HG03280 (cell line): ENCODE results near the gene PIEZO2.

Source experiments
- ATAC-seq: cut with Tn5 transposase; IDR thresholded peaks from one replicate; pipeline ENCODE4 v1.9.1; 2021; ENCODE audit warnings: mild to moderate bottlenecking, moderate library complexity; ENCODE audit not compliant: unreplicated experiment

The PIEZO2 gene

GRCh38 chr18:10755855-10756254 is 393.5 kb downstream of the PIEZO2 start:
- ATAC-seq: no peak

GRCh38 chr18:10754128-10754527 is 395.2 kb downstream of the PIEZO2 start:
- ATAC-seq: no peak

DNA sequence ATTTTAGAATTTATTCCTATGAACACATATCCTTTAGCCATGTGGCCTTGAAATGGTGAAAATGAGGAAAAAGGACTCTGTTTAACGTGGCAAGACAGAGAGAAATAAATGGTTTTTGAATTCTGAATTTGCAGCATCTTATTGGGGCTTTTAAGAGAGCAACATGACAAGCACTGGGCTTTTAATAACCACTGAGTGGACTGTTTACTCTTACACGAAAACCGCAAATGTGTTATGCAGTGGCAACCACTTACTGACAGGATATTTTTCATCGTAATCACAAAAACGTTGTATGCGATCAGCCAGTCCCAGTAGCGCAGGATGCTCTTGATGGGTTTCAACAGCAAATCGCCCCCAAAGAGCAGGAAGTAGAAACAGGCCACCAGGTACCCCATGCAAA is 397.0 kb downstream of the PIEZO2 start:
- ATAC-seq: no peak

DNA sequence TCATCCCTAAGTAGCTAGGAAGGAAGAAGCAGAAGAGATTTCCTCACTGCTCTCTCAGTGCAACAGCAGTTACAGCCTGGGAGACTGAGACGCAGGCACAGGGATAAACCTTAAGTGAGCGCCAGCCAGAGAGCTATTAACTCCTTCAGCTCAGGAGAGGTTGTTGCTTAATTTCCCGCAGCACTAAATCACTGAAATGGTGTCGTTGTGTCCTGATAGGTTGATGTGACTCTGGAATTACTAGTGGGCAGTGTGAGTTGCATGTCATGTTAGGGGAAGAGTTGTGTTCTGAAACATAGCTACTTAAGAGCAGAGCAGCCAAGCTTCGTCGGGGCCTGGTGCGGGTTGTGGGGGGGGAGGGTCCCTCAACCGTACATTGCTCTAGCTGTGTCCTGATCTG is 397.7 kb downstream of the PIEZO2 start:
- ATAC-seq: no peak

DNA sequence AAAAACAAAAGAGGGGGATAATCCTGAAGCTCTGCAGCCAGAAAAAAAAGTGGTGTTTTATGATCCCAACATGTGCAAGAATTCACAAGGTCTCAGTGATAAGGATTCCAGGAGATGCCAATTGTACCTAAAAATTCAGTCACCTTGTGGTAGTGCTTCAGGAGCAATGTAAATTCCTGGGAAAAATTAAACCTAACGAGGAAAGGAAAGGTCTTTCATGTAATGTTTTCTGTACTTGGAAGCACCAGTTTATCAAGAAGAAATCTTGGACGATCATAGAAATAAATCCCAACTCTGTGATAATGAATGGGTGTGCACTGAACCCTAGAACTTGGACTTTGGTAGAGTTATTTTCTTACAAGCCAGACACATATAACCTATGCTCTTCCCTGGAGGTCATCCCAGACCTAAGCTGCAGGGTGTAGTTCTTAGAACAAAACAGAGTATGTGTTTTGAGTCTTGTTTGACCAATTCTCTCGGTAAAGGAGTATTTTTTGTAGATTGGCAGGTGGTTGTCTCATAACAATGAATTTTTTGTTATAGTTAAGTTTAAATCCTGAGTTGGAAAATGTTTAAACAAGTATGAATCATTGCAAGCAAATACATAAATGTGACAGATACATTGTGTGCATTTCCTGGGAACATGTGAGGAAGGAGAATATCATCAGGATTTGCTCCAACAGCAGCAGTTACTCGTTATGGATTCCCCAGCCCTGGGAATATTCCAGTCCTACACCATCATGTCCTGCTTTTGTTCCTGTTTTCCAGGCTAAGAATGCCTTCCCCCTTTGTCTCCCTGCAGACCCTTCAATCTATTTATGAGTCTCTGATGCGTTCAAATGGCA is 399.0 kb downstream of the PIEZO2 start:
- ATAC-seq: no peak

- no peak for ATAC-seq
Observed at GRCh38 chr18:10748641-10749040, 400.7 kb downstream of the PIEZO2 start.

DNA sequence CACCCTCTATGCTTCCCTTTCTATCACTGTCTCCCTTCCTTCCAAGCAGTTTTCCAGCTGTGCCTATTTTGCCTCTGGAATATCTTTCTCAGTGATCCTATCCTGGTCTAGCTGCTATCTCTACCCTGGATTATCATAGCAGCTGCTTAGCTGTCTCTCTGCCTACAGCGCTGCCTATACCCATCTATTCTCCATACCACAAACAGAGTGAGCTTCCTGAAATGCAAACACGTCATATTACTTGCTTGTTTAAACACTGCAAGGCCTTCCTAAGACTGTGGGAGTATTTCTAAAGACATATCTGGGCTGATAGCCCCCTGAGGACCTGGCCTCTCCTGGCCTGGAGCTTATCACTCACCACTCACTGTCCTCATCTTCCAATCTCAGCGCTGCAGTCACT is 403.4 kb downstream of the PIEZO2 start:
- ATAC-seq: no peak

GRCh38 chr18:10745219-10745618 is 404.1 kb downstream of the PIEZO2 start:
- ATAC-seq: no peak

GRCh38 chr18:10743766-10744165 is 405.6 kb downstream of the PIEZO2 start:
- no peak for ATAC-seq

DNA sequence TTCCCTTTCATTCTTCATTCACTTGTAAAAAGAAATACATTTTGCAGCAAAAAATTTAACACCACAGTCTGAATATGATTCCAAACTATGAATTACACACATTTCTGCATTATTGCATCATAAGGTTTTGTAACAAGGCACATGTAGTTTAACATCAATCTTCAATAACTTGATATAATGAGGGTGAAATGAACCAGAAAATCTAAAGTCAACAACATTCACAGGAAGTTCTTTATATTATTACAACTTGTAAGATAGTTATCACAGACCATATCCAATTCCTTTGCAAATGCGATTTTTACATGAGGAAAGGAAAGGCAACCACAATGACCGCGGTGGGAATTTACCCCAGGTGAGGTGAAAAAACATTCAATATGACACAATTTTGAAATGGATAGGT is 410.2 kb downstream of the PIEZO2 start:
- no peak for ATAC-seq

DNA sequence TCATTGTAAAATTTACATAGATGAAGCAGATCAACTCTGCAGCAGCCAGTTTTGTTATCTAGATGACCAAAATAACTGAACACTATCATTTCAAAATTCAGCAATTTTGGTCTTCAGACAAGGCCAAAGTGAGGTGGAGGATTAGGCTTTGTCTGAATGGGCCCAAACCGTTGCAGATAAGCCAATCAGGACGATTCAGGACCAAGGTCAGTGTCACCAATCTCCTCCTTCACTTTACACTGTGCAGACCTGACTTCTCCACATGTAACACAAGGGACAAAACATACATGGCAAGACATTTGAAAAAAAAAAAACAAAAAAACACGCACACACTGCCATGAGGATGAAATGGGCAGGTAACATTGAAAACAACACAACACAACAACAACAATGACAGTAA is 412.4 kb downstream of the PIEZO2 start:
- no peak for ATAC-seq

- ATAC-seq: no peak
Observed at GRCh38 chr18:10732990-10733389, 416.4 kb downstream of the PIEZO2 start.

- ATAC-seq: no peak
Observed at GRCh38 chr18:10727477-10727876, 421.9 kb downstream of the PIEZO2 start.

DNA sequence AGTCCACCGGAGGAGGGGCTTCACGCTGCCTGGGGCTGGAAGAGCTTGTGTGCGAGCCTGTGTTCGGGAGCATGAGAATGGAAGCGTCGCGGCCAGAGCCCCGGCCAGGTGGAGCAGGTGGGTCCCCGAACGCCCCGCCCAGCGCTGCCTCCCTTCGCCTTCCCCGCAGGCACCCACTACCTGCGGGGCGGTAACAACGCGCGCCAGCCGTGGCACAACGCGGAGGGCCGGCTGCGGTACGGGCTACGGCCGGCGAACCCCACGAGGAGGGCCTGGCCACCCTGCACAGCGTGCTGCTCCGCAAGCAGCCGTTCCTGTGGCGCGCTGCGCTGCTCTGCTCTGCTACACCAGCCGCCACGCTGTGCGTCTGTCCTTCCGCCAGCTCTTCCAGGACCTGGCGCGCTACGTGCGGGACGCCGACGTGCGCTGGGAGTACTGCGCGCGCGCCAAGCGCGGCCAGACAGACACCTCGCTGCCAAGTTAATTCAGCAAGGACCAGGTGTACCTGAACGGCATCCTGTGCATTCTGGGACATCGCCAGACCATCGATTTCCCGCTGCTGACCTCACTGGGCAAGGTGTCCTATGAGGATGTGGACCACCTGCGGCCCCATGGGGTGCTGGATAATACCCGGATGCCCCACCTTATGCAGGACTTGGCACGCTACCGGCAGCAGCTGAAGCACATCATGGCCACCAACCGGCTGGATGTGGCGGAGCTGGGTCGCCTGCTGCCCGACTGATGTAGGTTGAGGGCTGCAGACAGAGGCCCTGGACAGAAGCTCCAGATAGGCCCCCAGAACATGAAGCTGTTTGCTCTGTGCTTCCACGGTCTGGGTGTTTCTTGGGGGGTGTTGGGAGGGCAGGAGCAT is 422.9 kb downstream of the PIEZO2 start:
- no peak for ATAC-seq

- ATAC-seq: no peak
Observed at GRCh38 chr18:10724666-10725065, 424.7 kb downstream of the PIEZO2 start.

DNA sequence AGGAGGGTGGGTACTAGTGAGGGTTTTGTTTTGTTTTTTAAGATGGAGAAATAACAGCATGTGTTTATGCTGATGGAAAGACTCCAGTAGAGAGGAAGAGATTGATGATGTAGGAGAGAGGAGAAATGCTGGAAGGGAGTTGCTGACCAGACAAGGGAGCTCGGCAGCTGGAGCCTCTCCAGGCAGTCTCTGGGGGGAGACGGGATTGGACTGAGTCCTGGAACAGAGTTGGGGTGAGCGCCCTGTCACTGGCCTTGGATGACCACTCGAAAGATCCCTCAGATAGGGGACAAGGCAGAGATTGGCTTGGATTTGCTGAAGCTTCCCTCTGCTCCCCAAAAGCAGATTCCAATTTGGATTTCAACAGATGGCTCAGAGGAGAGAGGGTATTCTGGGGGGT is 425.9 kb downstream of the PIEZO2 start:
- ATAC-seq: no peak

GRCh38 chr18:10718809-10719208 is 430.6 kb downstream of the PIEZO2 start:
- ATAC-seq: no peak

DNA sequence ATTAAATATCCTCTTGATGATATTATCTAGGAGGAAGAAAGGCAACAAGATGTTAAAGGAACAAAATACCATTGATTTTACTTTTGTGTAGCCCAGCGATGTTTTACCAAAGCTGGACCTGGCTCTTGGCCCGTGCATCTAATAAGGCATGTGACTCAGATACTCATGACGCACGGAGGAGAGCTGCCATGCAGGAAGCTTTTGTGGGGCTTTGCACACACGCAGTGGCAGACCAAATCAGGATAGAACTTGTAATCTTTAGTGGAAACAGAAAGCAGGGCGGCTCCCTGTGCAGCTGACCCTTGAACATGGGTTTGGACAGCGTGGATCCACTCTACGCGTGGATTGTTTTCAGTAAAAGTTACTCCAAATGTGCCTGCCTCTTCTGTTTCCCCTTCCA is 433.6 kb downstream of the PIEZO2 start:
- no peak for ATAC-seq

GRCh38 chr18:10713409-10713808 is 436.0 kb downstream of the PIEZO2 start:
- no peak for ATAC-seq

DNA sequence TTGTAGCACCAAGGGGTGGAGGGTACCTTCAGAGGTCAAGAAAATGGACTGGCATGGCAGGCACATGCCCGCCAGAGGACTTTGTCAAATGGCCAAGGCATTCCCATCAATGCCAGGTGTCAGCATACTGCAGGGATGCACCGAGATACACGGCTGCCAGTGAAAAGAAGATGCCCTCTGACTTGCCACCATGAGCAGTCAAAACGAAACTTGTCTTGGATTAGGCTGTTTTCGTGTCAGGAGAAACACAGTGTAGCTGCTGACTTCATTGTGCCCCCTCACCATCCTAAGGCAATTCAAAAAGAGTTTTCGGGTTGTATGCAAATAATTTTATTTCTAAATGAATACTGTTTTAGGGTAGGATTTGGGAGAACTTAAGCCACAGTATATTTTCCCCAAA is 442.1 kb downstream of the PIEZO2 start:
- ATAC-seq: no peak

- ATAC-seq: no peak
Observed at GRCh38 chr18:10705786-10706185, 443.6 kb downstream of the PIEZO2 start.

DNA sequence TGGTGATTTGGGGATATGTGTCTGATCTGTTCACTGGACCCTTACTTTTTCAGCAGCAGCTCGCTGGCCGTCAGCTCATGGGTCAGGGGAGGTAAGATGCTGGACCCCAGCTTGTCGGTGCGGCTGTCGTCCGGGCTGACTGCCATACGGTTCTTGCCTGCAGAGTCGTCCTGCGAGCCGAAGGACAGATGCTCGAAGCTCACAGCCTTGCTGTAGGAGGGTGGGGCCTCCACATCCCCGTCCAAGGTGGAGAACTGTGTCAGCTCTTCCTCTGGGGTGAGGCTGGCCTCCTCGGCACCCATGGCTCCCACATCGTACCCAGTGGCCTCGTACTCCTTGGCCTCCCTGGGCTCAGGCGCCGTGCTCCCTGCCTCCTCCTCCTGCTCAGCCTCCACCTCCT is 444.1 kb downstream of the PIEZO2 start:
- ATAC-seq: no peak
